A549 (cell line): ENCODE measurements around the gene PAK2. TPM values are rescaled to one million over a fixed set of nuclear protein-coding genes. Genes with fewer than 3 reads are reported as not detected.

ENCODE experiments used
- ATAC-seq, 2 experiments: fragments of 200-7000 bp in 1 of 2; fragments of >200 bp in 1 of 2; cut with Nextera tagmentation in 1 of 2; cut with Tn5 transposase in 1 of 2; 3 replicates each; pipeline versions ENCODE4 v1.8.0 to v1.9.1; 2018 to 2020; ENCODE audit warnings: mild to moderate bottlenecking in 1 of 2, moderate library complexity in 1 of 2
- CTCF ChIA-PET: fragments of 300-600 bp; sonication (Branson Sonifier 250); formaldehyde crosslinking; extraction: SDS; loops from one replicate; lab custom pipeline; 2021; ENCODE audit warnings: antibody characterized with exemption, inconsistent platforms; lab: Yijun Ruan, JAX
- POLR2A ChIA-PET: fragments of 350-600 bp; formaldehyde crosslinking; extraction: SDS; loops from one replicate; lab custom pipeline; 2021; ENCODE audit warnings: antibody characterized with exemption, inconsistent platforms; lab: Yijun Ruan, JAX
- DNase-seq, 2 experiments: peaks; one replicate each; pipeline versions ENCODE4 v3.0.0 to v3.0.0-alpha.2; 2011 to 2016; ENCODE audit warnings: low read depth in 1 of 2, low spot score in 1 of 2
- FAIRE-seq: peaks from 2 replicates; lab custom pipeline; 2011; peaks lifted over from hg19 to GRCh38; lab: Jason Lieb, UNC
- H3K27ac ChIP-seq, 2 experiments: fragments of >200 bp; sonication (Bioruptor Twin); formaldehyde crosslinking; 3 replicates each; pipeline ENCODE4 v1.5.1; 2016 to 2017
- H3K4me1 ChIP-seq: fragments of >200 bp; sonication (Bioruptor Twin); formaldehyde crosslinking; 3 replicates; pipeline ENCODE4 v1.6.1; 2016
- H3K4me2 ChIP-seq: fragments of >200 bp; sonication (Bioruptor Twin); formaldehyde crosslinking; 3 replicates; pipeline ENCODE4 v1.6.1; 2016
- H3K4me3 ChIP-seq: fragments of >200 bp; sonication (Bioruptor Twin); formaldehyde crosslinking; 3 replicates; pipeline ENCODE4 v1.5.1; 2016
- H3K9me3 ChIP-seq: fragments of >200 bp; sonication (Bioruptor Twin); formaldehyde crosslinking; 3 replicates; pipeline ENCODE4 v1.6.1; 2016
- BHLHE40 ChIP-seq: IDR thresholded peaks from 2 replicates; pipeline ENCODE4 v1.6.1; 2012; ENCODE audit warnings: low read depth, low read length, inconsistent platforms
- CHD2 ChIP-seq: fragments of 150-350 bp; IDR thresholded peaks from 2 replicates; pipeline ENCODE4 v1.6.1; 2014; ENCODE audit warnings: low read length; ENCODE audit not compliant: partially characterized antibody
- CHD4 ChIP-seq: fragments of 200-600 bp; sonication (generic); IDR thresholded peaks from 2 replicates; pipeline ENCODE4 v1.6.1; 2016; ENCODE audit warnings: antibody characterized with exemption, mild to moderate bottlenecking, borderline replicate concordance
- ELK1 ChIP-seq: fragments of 150-350 bp; IDR thresholded peaks from 2 replicates; pipeline ENCODE4 v1.6.1; 2014; ENCODE audit warnings: low read depth, mild to moderate bottlenecking, low read length
- EP300 ChIP-seq, 2 experiments: fragments of >200 bp; sonication (Bioruptor Twin); formaldehyde crosslinking; IDR thresholded peaks; 2 replicates in 1 of 2; 3 replicates in 1 of 2; pipeline ENCODE4 v1.6.1; 2016 to 2017
- ESRRA ChIP-seq: fragments of 150-350 bp; IDR thresholded peaks from 2 replicates; pipeline ENCODE4 v1.6.1; 2014; ENCODE audit warnings: mild to moderate bottlenecking, low read length, borderline replicate concordance
- FOSB ChIP-seq: fragments of 250-450 bp; sonication (Bioruptor Pico); IDR thresholded peaks from 2 replicates; pipeline ENCODE4 v1.5.0; 2020; ENCODE audit warnings: mild to moderate bottlenecking, moderate library complexity
- HDAC2 ChIP-seq: fragments of 200-600 bp; sonication (generic); IDR thresholded peaks from 2 replicates; pipeline ENCODE4 v1.6.1; 2016
- HOXB5 ChIP-seq: fragments of 250-450 bp; sonication (Bioruptor Pico); IDR thresholded peaks from 2 replicates; pipeline ENCODE4 v1.5.0; 2020; ENCODE audit warnings: mild to moderate bottlenecking, moderate library complexity
- JUNB ChIP-seq: fragments of >200 bp; sonication (Bioruptor Twin); formaldehyde crosslinking; IDR thresholded peaks from 2 replicates; pipeline ENCODE4 v1.6.1; 2016
- KDM1A ChIP-seq: fragments of 200-600 bp; sonication (generic); IDR thresholded peaks from 2 replicates; pipeline ENCODE4 v1.6.1; 2016; ENCODE audit warnings: low read depth, mild to moderate bottlenecking
- KDM5A ChIP-seq: fragments of 200-600 bp; sonication (generic); IDR thresholded peaks from 2 replicates; pipeline ENCODE4 v1.6.1; 2016; ENCODE audit warnings: antibody characterized with exemption, mild to moderate bottlenecking
- MAFK ChIP-seq: fragments of 450-650 bp; IDR thresholded peaks from 2 replicates; pipeline ENCODE4 v1.6.1; 2014; ENCODE audit not compliant: partially characterized antibody
- MAZ ChIP-seq: fragments of 150-350 bp; IDR thresholded peaks from 2 replicates; pipeline ENCODE4 v1.6.1; 2014; ENCODE audit warnings: antibody characterized with exemption, low read depth, low read length, borderline replicate concordance
- MYC ChIP-seq: IDR thresholded peaks from 2 replicates; pipeline ENCODE4 v1.6.1; 2012; ENCODE audit warnings: mild to moderate bottlenecking, inconsistent platforms, low read length, improper control_type of control experiment, borderline replicate concordance
- NFE2L2 ChIP-seq: fragments of 150-350 bp; conservative IDR thresholded peaks from 2 replicates; pipeline ENCODE4 v1.6.1; 2014; ENCODE audit warnings: low read length
- PBX3 ChIP-seq: IDR thresholded peaks from 2 replicates; pipeline ENCODE4 v1.6.1; 2012
- POLR2A ChIP-seq: IDR thresholded peaks from 2 replicates; pipeline ENCODE4 v1.6.1; 2012; ENCODE audit warnings: mild to moderate bottlenecking, low read length
- POLR2AphosphoS2 ChIP-seq: conservative IDR thresholded peaks from 2 replicates; pipeline ENCODE4 v1.6.1; 2012; ENCODE audit warnings: low read length, improper control_type of control experiment, inconsistent platforms
- RAD21 ChIP-seq, 2 experiments: fragments of >200 bp in 1 of 2; sonication (Bioruptor Twin) in 1 of 2; formaldehyde crosslinking in 1 of 2; IDR thresholded peaks in 1 of 2; conservative IDR thresholded peaks in 1 of 2; 2 replicates in 1 of 2; 3 replicates in 1 of 2; pipeline ENCODE4 v1.6.1; 2012 to 2018; ENCODE audit warnings: inconsistent platforms in 1 of 2
- RARB ChIP-seq: fragments of 250-450 bp; sonication (Bioruptor Pico); IDR thresholded peaks from 2 replicates; pipeline ENCODE4 v1.8.0; 2021; ENCODE audit warnings: mild to moderate bottlenecking, moderate library complexity
- RCOR1 ChIP-seq: fragments of 150-350 bp; IDR thresholded peaks from 2 replicates; pipeline ENCODE4 v1.6.1; 2014; ENCODE audit warnings: antibody characterized with exemption, low read length, low read depth
- SREBF2 ChIP-seq: fragments of 450-650 bp; IDR thresholded peaks from 2 replicates; pipeline ENCODE4 v1.6.1; 2014; ENCODE audit warnings: mild to moderate bottlenecking, moderate library complexity
- TP53 ChIP-seq: fragments of 250-450 bp; sonication (Bioruptor Pico); IDR thresholded peaks from 2 replicates; pipeline ENCODE4 v1.5.0; 2021; ENCODE audit warnings: mild to moderate bottlenecking, moderate library complexity
- USF2 ChIP-seq: fragments of 450-650 bp; IDR thresholded peaks from 2 replicates; pipeline ENCODE4 v1.6.1; 2014; ENCODE audit warnings: antibody characterized with exemption
- ZFP36 ChIP-seq: fragments of 450-650 bp; IDR thresholded peaks from 2 replicates; pipeline ENCODE4 v1.6.1; 2014; ENCODE audit warnings: borderline replicate concordance; ENCODE audit not compliant: partially characterized antibody
- WGBS: methylation state at CpG from one replicate; pipeline ENCODE4 v1.1.6; 2017; ENCODE audit errors: missing lambda C conversion rate; 5-methylcytosine and 5-hydroxymethylcytosine counted together
- polyA plus RNA-seq, 4 experiments: library from polyadenylated mRNA; depleted of rRNA in 3 of 4; stranded (reverse); fragments of >200 nt; fragmentation: RNase III in 1 of 4; extraction: RNeasy Plus Mini Kit Qiagen cat#74134 plus additional on column Dnase treatment in 1 of 4; gene quantifications; 2 replicates in 3 of 4; 3 replicates in 1 of 4; pipeline ENCODE4 v1.2.3, GENCODE V29; 2011 to 2017

The PAK2 gene
- polyA plus RNA-seq, 2 of the 4 experiments (the other 2 are of a cell fraction) = 33.0 to 49.8 TPM

GRCh38 chr3:196778755-196779154, 39.1 kb downstream of the PAK2 start (continued):
- no peak for TF ChIP-seq ZFP36
- no peak for TF ChIP-seq USF2
- no peak for TF ChIP-seq HDAC2
- TF ChIP-seq CHD2 = no peak
- TF ChIP-seq POLR2AphosphoS2 = no peak
- no peak for TF ChIP-seq PBX3
- no peak for TF ChIP-seq KDM5A
- no peak for TF ChIP-seq MAZ
- no peak for TF ChIP-seq BHLHE40

- peaks cover 11% of the 10 kb centered on the region; the same call in 2 of the 3 replicates for H3K9me3 ChIP-seq
- POLR2A ChIA-PET = no interaction called here
- no peak for ATAC-seq
- no peak for TF ChIP-seq KDM1A
- TF ChIP-seq MYC = no peak
- TF ChIP-seq KDM5A = no peak
- no peak for TF ChIP-seq POLR2A
- no peak for TF ChIP-seq ESRRA
- TF ChIP-seq EP300 (IDR thresholded peaks at IDR 0.05) = no peak
- TF ChIP-seq ELK1 = no peak
- TF ChIP-seq RAD21 (conservative IDR thresholded peaks at IDR 0.05 in 1 of 2, IDR thresholded peaks at IDR 0.05 in 1 of 2) = no peak
- TF ChIP-seq FOSB (CRISPR knock-in tag) = no peak
- no peak for TF ChIP-seq NFE2L2
- no peak for TF ChIP-seq CHD4
- TF ChIP-seq HOXB5 = no peak
- TF ChIP-seq RARB (CRISPR knock-in tag) = no peak
- no peak for TF ChIP-seq JUNB
- no peak for TF ChIP-seq MAFK
- TF ChIP-seq TP53 (CRISPR knock-in tag) = no peak
- no peak for TF ChIP-seq RCOR1
- no peak overlapping the region for H3K27ac ChIP-seq
- 92% methylated on average over 4 of the region's 4 CpGs for WGBS
- CTCF ChIA-PET = interaction anchor here (0.6 to 1.0 kb wide), 2 partner anchors 24 to 55 kb away, joined by 3 read pairs; no protein-coding TSS in a partner anchor
- H3K4me2 ChIP-seq = no peak overlapping the region
- H3K4me1 ChIP-seq = peaks cover 2% of the 10 kb centered on the region
- DNase-seq = no peak
- no peak overlapping the region for H3K4me3 ChIP-seq
- FAIRE-seq = no peak
Observed at GRCh38 chr3:196782511-196782910, 42.9 kb downstream of the PAK2 start.

GRCh38 chr3:196788528-196788927, 48.9 kb downstream of the PAK2 start:
- peaks cover 44% of the 10 kb centered on the region for H3K4me1 ChIP-seq
- no peaks in the 10 kb centered on the region; the same call in 2 of the 3 replicates for H3K9me3 ChIP-seq
- 73% methylated on average over 5 of the region's 5 CpGs for WGBS
- no peak for ATAC-seq
- TF ChIP-seq SREBF2 (no peak), JUNB (no peak)
- no peak overlapping the region; a peak in 1 of 6 replicates for H3K27ac ChIP-seq
- no peak for FAIRE-seq
- ChIA-PET POLR2A (no interaction called here), CTCF (interaction anchor here (0.8 to 2.1 kb wide), 4 partner anchors 9 to 180 kb away, joined by 3 to 4 read pairs (median 3); no protein-coding TSS in a partner anchor)
- no peak for DNase-seq
- no peak overlapping the region for H3K4me3 ChIP-seq
- H3K4me2 ChIP-seq = no peak overlapping the region
